HS-27A (cell line): ENCODE measurements around the gene TNS1.

Experiments
- DNase-seq: peaks from one replicate; pipeline ENCODE4 v3.0.0-alpha.2; 2012; ENCODE audit warnings: low read depth, missing footprints

The TNS1 gene

DNA sequence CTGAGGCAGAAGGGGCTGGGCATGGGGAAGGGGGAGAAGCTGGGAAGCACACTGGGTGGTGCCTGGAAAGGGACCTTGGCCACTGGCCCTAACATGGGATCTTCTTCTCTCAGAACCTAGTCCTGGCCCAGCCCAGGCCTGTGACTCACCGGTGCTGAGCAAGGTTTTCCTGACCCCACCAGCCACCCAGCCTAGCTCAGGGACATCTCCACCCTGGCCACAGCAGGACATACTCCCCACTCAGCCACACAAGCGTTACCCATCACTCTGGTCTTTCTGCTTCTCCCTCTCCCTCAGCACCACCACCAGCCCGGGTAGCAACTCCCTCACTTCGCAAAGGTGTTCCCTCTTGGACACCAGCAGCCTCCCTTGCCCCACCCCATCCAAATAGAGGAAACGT lies 22.8 kb downstream of the TNS1 start:
- DNase-seq: no peak

DNA sequence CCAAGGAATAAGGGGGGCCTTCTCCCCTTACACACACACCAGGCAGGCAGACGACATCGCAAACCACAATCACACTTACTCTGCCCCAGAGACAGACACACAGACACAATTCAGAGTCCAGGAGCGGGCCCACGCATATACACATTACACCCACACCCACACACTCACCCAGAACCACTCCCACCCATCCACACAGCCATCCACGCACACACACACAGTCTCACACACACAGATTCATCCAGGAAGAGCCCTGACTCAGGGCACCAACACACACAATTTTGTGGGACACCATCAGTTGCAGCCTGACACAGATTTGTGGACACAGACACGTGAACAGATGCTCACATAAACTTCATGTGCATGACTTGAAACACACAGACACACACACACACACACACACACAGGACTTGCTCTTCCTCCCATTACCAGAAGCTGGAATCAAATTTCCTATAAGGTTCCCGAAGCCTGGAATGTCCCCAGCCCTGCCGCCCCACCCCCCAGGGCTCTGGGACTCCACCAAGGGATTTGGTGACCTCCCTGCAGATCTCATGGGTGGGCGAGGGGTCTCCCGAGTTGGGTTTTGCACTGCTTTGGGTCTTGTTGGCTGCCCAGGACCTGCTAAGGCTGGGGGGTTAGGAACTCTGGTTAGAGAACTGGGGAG lies 23.5 kb downstream of the TNS1 start:
- DNase-seq: no peak

DNA sequence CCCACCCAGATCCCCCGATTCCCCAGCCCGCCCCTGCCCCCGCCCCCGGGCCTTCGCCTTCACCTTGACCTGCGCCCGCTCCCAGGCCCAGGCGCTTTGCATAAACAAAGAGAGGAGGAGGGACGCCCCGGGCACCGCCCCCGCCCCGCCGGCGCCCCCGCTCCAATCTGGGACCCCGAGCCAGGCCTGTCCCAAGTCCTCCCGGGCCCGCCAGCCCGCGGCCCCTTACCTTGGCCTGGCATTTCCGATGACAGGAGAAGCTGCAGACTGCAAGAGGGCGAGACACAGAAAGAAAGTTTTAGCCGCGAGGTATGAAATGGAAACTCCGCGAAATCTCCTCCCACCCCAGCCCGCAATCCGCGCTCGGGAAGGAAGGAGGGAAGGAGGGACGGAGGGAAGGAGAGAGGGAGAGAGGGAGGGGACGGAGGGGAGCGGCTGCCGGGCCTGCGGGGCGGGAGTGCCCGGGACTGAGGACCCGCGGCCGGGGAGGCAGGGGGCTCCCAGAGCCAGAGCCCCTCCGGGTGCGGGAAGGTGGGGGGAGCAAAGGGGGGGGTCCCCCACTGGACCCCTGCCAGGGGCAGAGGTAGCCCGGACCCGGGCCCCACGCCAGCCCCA lies 24.2 kb downstream of the TNS1 start:
- DNase-seq: no peak

DNA sequence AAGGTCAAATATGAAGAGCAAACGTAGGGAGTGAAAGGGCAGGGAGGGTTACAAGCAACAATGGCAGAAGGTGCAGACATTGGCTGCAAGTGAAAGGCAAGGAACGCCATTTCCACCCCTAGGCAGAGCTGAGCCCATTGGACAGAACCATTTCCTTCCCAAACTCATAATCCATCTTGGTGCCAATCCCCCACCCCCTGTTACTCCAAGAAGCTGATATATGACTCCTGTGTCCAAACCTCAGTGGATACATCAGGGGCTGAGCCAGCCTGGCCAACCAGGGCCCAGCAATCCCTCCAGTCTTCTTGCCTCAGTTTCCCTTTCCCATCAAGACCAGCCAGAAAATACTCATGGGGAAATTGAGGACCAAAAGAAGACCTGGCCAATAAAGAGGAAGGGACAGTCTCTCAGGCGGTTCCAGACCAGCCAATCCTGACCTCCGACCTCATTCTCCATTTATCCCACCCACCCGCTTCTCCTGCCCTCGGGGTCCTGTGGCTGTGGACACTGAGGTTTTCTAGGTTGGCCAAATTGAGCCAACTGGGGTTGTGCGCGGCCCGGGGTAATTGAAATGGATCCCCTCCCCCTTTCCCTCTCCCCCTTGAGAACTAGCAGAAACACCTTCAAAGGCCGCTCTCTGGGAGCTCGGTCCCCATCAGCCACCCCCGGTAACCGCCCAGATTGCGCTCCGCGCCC lies 24.8 kb downstream of the TNS1 start:
- no peak for DNase-seq

DNA sequence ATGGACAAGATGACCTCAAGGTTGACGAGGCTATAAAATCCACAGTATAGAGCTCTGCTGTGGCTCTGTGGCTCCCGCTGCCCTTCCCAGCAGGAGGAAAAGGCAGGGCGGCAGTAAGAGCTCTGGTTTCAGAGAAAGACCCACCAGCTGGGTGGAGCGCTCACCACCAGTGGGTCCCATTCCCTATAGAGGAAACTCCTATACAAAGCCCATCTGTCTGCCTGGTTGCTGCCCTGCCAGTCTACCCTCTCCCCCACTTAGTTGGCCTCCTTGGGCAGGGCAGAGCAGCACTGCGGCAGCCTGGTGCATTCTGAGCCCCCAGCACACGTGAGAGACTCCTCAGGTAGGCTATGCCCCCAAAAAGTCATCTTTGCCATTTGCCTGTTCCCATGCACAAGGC lies 26.5 kb downstream of the TNS1 start:
- no peak for DNase-seq

DNA sequence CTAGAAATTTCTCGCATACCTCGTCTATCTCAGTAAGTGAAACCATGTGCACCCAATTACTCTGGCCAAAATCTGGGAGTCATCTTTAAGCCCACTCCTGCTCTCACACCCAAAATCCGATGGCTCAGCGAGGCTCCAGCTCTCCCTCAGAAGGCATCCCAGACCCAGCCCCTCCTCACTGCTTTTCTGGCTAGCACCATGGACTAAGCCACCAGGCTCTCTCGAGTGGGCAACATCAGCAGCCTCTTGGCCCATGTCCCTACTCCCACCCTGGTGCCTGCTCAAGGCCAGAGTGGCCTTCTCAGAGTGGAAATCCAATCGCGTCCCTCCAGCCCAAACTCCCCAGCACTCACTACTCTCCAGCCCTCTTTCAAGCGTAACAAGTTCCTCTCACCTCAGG lies 27.2 kb downstream of the TNS1 start:
- no peak for DNase-seq

DNA sequence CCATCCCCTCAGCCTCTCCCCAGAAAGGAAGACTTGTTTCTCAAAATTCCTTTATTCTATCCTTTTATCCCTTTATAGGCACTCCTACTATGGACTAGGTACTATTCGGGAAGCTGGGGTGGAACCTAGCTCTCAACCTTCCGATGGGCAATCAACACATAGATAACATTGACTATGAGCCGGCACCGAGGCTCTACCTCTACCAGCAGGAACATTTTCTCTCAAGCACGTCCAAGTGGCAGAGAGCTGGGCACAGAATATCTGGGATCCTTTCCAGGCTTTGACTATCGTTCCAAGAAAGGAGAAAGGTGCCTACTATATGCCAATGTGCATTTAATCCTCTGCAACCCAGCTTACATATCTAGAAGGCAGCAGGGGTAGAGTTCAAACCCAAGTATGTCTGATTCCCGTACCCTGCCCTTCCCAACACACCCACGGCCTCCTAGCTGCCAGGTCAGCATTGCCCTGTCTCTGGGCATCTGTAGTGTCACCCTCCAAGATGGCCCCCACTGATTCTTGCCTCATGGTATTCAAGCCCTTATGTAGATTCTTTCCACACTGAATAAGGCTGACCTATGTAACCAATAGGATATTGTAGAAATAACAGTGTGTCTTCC lies 28.3 kb downstream of the TNS1 start:
- no peak for DNase-seq

DNA sequence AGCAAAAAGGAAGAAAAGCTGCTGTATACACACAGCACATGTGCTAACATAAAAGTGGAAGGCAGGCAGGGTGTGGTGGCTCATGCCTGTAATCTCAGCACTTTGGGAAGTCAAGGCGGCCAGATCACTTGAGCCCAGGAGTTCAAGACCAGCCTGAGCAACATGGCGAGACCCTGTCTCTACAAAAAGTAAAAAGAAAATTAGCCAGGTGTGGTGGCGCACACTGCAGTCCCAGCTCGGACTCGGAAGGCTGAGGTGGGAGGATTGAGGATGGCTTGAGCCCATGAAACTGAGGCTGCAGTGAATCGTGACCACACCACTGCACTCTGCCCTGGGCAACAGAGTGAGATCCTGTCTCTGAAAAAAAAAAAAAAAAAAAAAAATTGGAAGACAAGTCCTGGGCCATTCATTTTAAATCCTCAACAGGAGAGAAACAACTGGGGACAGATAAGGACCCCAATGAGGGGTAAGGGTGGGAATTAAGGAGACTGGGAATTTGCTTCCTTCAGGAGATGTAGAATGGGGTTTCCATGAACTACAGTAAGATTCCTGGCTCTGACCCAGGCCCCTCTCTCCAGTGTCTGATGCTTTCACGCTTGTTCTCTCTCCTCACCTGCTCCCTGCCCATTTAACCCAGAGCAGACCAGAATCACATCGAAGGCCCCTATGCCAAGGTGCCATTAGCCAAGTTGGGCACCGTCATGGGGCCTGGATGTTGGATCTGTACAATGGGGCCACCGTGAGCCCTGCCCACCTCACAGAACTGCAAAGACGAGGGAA lies 29.6 kb downstream of the TNS1 start:
- DNase-seq: no peak

DNA sequence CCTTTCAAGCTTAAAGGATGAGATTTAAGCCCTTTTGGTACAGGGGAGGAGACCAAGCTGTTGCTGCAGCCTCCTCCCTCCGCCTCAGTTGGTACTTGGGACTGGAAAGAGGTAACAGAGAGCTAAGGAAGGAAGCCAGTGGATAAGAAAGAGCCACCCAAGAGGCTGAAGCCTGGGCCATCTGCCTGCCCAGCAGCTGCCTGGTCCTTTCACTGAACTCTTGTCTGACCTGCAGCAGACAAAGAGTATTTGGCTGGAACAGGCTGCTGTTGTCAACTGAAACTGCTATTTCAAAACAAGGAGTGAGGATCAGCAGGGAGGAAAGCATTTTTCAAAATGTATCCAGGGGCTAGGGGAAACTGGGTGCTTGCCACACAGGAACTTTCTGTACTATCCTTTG lies 30.3 kb downstream of the TNS1 start:
- no peak for DNase-seq

DNA sequence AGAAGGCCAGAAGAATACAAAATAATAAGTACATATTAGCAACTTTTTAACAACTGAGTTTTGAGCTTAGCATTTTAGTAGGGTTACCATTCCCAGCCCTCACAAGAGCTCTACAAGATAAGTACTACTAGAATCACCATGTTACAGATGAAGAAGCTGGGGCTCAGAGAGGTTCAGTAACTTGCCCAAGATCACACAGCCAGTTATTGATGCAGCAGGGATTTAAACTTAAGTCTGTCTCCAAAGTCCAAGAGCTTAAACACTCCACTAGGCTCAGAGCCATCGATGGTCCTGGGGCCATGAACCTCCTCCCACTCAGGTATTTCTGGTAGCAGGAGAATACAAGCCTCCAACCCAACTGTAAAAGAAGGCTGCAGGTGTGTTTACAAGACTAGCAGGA lies 30.8 kb downstream of the TNS1 start:
- no peak for DNase-seq

DNA sequence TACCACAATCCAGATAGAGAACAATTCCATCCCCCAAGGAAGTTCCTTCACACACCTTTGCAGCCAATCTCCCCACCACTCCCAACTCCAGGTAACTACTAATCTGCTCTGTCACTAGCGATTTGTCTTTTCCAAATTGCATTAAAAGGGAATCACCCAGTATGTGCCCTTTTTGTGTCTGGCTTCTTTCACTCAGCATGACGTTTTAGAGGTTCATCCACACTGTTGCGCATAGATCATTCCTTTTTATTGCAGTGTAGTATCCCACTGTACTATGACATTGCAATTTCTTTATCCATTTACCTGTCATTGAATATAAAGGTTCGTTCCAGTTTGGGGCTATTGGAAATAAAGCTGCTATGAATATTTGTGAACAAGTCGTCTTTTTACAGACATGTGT lies 31.6 kb downstream of the TNS1 start:
- no peak for DNase-seq

DNA sequence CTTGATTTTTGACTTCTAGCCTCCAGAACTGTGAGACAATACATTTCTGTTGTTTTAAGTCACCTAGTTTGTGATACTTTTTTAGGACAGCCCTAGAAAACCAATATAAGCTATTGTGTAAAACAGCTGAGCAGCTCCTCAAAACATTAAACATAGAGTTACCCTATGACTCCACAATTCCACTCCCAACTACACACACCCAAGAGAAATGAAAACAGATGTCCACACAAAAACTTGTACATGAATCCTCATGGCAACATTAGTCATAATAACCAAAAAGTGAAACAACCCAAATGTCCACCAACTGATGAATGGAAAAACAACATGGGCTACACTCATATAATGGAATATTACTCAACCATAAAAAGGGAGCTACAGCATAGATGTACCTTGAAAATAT lies 32.6 kb downstream of the TNS1 start:
- DNase-seq: no peak

DNA sequence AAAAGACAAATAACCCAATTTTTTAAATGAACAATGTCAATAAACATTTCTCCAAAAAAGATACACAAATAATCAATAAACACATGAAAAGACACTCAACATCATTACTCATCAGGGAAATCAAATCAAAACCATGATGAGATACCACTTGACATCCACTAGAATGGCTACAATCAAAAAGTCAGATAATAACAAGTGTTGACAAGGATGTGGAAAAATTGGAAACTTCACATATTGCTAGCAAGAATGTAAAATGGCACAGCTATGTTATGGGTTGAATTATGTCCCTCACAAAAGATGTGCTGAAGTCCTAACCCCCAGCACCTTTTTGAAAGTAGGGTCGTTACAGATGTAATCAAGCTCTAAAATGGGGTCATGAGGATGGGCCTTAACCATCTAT lies 33.2 kb downstream of the TNS1 start:
- DNase-seq: no peak

DNA sequence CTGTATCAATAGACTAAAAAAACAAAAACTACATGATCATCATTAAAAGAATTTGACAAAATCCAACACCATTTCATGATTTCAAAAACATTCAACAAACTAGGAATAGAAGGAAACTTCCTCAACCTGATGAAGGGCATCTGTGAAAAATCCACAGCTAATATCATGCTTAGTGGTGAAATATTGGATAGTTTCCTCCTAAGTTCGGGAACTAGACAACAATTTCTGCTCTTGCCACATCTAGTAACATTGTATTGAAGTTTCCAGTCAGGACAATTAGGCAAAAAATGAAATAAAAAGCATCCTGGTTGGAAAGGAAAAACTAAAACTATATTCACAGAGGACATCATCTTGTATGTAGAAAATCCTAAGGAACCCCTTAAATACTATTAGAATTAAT lies 34.8 kb downstream of the TNS1 start:
- DNase-seq: no peak

DNA sequence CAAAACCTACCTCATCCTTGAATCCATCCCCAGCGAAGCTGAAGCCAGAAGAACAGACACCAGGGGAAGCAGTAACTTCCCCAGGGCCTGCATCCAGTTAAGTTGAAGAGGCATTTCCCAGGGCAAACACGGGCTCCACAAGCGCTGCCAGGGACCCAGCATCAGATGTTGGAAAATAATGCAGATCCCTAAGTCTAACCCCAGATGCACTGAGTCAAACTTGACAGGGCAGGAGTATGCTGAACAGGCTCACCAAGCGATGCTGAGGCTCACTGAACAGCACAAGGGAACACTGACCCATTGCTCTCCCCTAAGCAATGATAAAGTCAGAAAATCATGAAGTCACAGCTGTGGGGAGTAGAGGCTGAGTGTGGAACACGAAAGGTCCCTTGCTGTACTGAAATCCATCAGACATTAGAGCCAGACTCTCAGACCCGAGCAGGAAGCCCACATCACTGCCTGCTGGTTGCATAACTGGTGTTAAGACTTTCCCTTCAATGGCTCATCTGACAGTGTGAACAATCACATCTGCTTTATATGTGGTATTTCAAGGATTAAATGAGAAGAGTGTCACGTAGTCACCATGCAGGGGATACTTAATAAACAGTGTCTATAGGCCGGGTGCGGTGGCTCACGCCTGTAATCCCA lies 36.2 kb downstream of the TNS1 start:
- no peak for DNase-seq

DNA sequence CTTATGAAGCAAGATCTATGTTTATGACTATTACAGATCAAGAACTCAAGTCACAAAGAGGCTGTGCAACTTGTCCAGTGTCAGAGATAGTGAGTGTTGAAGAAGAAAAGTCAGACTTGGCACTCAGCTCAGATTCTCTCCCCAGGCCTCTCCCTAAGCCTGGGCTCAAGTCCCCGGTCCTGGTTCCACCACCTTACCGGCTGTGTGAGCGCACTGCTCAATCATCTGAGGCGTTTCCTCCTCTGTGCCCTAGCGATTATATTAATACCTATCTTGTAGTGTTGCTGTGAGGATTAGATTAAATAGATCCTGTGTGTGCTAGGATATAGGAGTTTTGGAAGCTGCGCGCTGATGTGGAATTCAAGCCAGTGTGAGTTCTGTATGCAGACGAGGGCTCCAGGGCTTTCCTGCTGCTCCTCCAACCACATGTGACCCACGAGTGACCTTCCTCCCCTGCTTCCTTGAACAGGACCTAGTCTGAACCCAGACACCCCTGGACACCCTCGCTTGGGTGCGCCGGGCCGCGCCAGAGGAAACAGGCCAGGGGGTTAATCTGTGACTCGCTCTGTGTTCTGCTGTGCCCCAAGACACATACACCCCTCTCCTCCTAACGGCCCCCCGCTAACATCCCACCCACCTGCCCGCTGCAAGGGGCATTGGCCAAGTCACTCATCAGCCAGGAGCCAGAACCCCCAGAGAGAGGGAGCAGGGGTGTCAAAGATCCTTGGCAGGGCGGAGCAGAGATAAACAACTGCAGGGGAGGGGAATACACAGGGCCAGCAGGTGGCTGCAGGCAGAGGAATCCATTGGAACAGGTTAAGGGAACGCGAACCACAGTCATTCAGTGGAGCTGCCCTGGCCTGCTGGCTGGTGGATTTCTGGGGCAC lies 38.3 kb downstream of the TNS1 start:
- DNase-seq: no peak

DNA sequence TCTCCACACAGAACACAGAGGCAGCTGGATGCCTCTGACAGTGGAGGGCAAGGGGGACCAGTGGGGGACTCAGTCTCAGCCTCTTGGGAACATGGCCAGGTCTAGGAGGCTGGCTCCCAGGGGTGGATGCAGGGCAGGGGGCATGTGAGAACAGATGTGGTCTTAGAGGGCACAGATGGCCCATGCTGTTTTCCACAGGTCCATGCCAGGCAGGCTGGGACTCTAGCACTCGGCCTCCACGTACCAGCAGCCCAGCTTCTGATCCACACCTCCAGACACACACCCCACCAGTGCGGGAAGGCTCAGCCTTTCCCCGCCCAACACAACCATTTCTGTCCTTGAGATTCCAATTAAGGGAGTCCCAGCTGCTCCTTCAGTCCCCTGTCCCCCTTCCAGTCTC lies 42.4 kb downstream of the TNS1 start:
- no peak for DNase-seq

DNA sequence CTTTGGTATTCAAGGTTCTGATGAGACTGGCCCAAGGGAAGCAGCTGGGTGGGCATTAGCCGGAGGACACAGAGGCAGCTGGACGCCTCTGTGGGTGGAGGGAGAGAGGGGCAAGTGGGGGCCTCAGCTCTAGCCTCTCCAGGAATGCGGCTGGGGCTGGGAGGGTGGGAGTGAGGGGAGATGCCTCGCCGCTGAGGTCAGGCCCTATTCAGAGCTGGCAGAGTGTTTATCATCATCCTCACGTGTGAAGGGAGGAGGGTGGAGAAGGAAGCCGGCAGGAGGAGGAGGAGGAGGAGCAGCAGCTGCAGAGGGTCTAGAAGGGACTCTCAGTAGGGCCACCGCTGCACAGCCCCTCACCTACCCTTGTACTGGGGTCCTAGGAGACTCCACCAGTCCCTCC lies 43.1 kb downstream of the TNS1 start:
- no peak for DNase-seq

DNA sequence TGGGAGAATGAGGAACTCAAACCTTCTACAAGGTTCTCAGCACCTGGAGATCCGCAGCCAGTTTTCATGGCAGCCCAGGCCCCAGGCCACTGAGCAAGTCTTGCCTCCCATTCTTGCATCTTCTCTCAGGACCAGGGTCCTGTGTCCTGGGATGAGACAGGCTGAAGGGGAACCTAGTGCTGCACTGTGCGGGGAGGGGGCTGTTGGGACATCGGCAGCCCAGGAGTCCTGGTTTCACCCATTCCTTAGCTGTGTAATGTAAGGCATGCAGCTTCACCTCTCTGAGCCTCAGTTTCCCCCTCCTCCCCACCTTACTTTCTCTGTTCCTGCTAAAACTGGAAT lies 43.9 kb downstream of the TNS1 start:
- no peak for DNase-seq

DNA sequence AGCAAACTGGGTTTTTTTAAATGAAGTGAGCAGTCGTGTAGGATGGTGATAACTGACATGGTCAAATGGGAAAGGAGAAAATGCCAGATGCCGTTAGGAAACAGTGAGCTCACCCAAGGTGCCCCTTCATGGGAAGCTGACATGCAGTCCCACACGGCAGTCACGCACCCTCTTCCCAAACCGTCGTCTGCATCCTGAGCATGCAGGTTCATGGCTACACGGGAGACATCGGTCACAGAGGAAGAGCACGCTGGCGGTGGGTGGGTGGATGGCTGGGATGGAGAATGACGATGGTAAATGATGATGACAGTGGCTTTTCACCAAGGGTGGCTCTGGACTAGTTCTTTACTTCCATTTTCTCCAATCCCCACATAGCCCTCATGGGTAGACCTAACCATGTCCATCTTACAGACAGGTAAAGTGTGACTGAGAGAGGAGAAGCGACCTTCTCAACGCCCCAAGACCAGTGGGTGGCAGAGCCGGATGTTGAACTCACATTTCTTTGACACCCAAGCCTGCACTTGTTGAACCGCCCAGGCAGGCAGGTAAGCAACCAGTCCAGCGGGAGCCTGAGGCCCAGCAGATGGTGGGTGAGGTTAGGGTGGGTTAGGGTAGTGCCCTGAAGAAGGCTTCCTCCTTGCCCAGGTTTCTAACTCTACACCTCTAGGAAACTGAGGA lies 44.5 kb downstream of the TNS1 start:
- DNase-seq: no peak
